Measurements from ENCODE around the gene WDR70. TPM values are rescaled to one million over a fixed set of nuclear protein-coding genes. Genes with fewer than 3 reads are reported as not detected.
"Not testable (repeated sequence)": the region's sequence is repeated elsewhere in the genome, so short reads cannot be mapped to it uniquely, and the experiment has no call there.

The WDR70 gene
- total RNA-seq, 2 donors from 2014 or later, result 32.7 to 58.5 TPM

- DNase-seq (ENCODE audit: low spot score), result no peak
- no peaks in the 10 kb centered on the region for H3K36me3 Mint-ChIP-seq
- H3K9me3 Mint-ChIP-seq, result no peaks in the 10 kb centered on the region
- H3K27me3 Mint-ChIP-seq, result no peaks in the 10 kb centered on the region
- no peak overlapping the region for H3K27ac Mint-ChIP-seq
- no peaks in the 10 kb centered on the region for H3K4me1 Mint-ChIP-seq (ENCODE audit: low read depth in 2 of 2)
- no peak overlapping the region for H3K4me3 Mint-ChIP-seq
- no peak for ATAC-seq
Measured at GRCh38 chr5:37424441-37424840, 45.3 kb downstream of the WDR70 start.

GRCh38 chr5:37428044-37428443 is 48.9 kb downstream of the WDR70 start:
- Mint-ChIP-seq H3K4me1 (ENCODE audit: low read depth in 2 of 2) (no peaks in the 10 kb centered on the region), H3K9me3 (no peaks in the 10 kb centered on the region), H3K27ac (no peak overlapping the region), H3K4me3 (no peak overlapping the region), H3K36me3 (no peaks in the 10 kb centered on the region), H3K27me3 (no peaks in the 10 kb centered on the region)
- DNase-seq (ENCODE audit: low spot score) (no peak), ATAC-seq (no peak)

DNA sequence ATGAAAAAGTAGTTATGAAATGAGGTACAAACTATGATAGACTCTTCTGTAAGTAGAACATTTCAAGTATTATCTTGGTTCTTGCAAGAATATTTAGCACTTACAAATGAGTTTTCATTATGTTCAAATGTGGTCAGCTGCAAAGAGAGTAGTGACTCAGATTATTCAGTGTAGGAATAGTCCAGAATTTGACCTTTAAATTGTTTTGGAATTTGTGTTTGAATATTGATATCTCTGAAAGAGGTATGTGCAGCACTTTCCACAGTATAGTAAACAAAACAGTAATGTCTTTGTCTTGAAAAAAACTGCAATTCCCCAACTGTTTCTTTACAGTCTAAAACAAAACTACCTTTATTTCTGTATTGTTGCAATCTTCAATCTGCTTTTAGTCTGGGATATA is 56.1 kb downstream of the WDR70 start:
- H3K9me3 Mint-ChIP-seq, result no peaks in the 10 kb centered on the region
- H3K27ac Mint-ChIP-seq, result no peak overlapping the region
- no peak overlapping the region for H3K4me3 Mint-ChIP-seq
- DNase-seq (ENCODE audit: low spot score), result no peak
- H3K4me1 Mint-ChIP-seq (ENCODE audit: low read depth in 2 of 2), result peaks cover 10% of the 10 kb centered on the region in 2 donors
- no peak for ATAC-seq
- no peaks in the 10 kb centered on the region for H3K36me3 Mint-ChIP-seq
- no peaks in the 10 kb centered on the region for H3K27me3 Mint-ChIP-seq

DNA sequence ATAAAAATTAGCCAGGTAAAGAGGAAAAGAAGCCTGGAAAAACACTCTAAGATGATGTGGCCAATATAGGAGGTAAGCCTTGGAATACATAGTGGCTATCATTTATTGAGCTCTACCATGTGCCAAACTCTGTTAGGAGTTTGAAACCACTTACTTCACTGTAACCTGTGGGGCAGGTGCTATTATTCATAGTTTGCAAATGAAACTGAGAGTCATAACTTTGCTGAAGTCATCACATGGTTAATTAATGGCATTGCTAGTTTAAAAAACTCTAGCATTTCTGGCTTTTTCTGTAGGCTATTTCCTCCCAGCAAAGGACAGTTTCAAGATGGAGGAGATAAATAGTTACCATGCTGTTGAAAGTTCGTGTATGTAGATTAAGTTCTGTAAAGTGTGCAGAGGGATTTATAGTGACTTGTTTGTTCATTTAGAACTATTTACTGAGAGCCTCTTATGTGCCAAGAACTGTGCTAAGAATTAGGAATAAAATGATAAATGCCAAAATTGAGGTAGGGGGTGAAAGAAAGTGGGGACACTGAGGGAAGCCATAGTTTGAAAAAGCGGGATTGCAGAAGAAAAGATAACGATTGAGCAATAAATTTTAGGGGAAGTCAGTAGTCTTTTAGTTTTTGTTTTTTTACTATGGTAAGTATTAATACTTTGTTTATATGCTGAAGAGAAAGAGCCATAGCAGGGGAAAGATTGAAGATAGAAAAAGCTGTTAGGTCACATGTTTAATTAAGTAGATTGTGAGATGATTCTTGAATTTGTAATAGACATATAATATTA is 57.2 kb downstream of the WDR70 start:
- Mint-ChIP-seq H3K9me3 (no peaks in the 10 kb centered on the region), H3K36me3 (no peaks in the 10 kb centered on the region), H3K27ac (no peak overlapping the region), H3K27me3 (no peaks in the 10 kb centered on the region), H3K4me3 (no peak overlapping the region), H3K4me1 (ENCODE audit: low read depth in 2 of 2) (peaks cover 10% of the 10 kb centered on the region in 2 donors)
- DNase-seq (ENCODE audit: low spot score) (no peak), ATAC-seq (no peak)

GRCh38 chr5:37437711-37438110 is 58.6 kb downstream of the WDR70 start:
- Mint-ChIP-seq H3K4me3 (no peak overlapping the region), H3K36me3 (no peaks in the 10 kb centered on the region), H3K9me3 (no peaks in the 10 kb centered on the region), H3K4me1 (ENCODE audit: low read depth in 2 of 2) (peaks cover 10% of the 10 kb centered on the region in 2 donors), H3K27me3 (no peaks in the 10 kb centered on the region), H3K27ac (no peak overlapping the region)
- DNase-seq (ENCODE audit: low spot score) (no peak), ATAC-seq (no peak)

DNA sequence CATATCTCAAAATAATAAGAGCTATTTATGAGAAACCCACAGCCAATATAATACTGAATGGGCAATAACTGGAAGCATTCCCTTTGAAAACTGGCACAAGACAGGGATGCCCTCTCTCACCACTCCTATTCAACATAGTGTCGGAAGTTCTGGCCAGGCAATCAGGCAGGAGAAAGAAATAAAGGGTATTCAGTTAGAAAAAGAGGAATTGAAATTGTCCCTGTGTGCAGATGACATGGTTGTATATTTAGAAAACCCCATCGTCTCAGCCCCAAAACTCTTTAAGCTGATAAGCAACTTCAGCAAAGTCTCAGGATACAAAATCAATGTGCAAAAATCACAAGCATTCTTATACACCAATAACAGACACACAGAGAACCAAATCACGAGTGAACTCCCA is 66.7 kb downstream of the WDR70 start:
- not testable (repeated sequence) for H3K4me3 Mint-ChIP-seq; DNase-seq (ENCODE audit: low spot score); H3K27me3 Mint-ChIP-seq; H3K9me3 Mint-ChIP-seq; ATAC-seq; H3K4me1 Mint-ChIP-seq (ENCODE audit: low read depth in 2 of 2); H3K27ac Mint-ChIP-seq
- H3K36me3 Mint-ChIP-seq, result peaks cover 23% of the 10 kb centered on the region

DNA sequence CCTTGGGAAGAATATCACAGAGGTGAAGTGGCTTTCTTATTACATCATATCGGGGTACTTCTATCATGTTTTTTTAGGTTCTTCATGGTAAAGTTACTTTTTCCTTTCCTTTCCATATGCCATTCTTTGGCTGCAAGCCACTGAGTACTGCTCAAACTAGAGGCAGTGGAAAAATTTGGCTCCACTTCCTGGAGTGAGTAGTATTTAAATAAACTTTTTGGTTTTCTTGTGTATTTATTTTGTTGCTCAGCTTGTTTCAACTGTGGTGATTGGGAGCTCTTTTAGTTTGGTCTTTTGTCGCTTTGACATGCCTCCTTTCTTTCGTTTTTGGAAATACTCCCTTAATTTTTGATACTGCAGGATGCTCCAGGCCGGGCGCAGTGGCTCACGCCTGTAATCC is 69.8 kb downstream of the WDR70 start:
- no peak for ATAC-seq
- Mint-ChIP-seq H3K27me3 (no peaks in the 10 kb centered on the region), H3K4me3 (no peak overlapping the region)

GRCh38 chr5:37451991-37452390 is 72.9 kb downstream of the WDR70 start:
- H3K9me3 Mint-ChIP-seq, ATAC-seq, H3K27ac Mint-ChIP-seq: not testable (repeated sequence)

More for the DNA sequence above, 69.8 kb downstream of the WDR70 start:
- Mint-ChIP-seq H3K9me3 (no peaks in the 10 kb centered on the region), H3K36me3 (peaks cover 35% of the 10 kb centered on the region), H3K27ac (no peak overlapping the region), H3K4me1 (ENCODE audit: low read depth in 2 of 2) (peaks cover 0 to 3% of the 10 kb centered on the region in 2 donors)
- DNase-seq (ENCODE audit: low spot score), result no peak

DNA sequence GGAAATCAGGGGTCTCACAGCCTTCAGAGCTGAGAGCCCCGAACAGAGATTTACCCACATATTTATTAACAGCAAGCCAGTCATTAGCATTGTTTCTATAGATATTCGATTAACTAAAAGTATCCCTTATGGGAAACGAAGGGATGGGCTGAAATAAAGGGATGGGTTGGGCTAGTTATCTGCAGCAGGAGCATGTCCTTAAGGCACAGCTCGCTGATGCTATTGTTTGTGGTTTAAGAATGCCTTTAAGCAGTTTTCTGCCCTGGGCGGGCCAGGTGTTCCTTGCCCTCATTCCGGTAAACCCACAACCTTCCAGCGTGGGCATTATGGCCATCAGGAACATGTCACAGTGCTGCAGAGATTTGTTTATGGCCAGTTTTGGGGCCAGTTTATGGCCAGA is 74.1 kb downstream of the WDR70 start:
- peaks cover 12% of the 10 kb centered on the region for H3K36me3 Mint-ChIP-seq
- not testable (repeated sequence) for H3K27ac Mint-ChIP-seq; DNase-seq (ENCODE audit: low spot score); H3K4me1 Mint-ChIP-seq (ENCODE audit: low read depth in 2 of 2); H3K4me3 Mint-ChIP-seq; H3K27me3 Mint-ChIP-seq; ATAC-seq; H3K9me3 Mint-ChIP-seq

More at GRCh38 chr5:37451991-37452390, 72.9 kb downstream of the WDR70 start:
- not testable (repeated sequence) for DNase-seq (ENCODE audit: low spot score); H3K4me1 Mint-ChIP-seq (ENCODE audit: low read depth in 2 of 2); H3K4me3 Mint-ChIP-seq; H3K27me3 Mint-ChIP-seq
- H3K36me3 Mint-ChIP-seq, result peaks cover 12% of the 10 kb centered on the region

DNA sequence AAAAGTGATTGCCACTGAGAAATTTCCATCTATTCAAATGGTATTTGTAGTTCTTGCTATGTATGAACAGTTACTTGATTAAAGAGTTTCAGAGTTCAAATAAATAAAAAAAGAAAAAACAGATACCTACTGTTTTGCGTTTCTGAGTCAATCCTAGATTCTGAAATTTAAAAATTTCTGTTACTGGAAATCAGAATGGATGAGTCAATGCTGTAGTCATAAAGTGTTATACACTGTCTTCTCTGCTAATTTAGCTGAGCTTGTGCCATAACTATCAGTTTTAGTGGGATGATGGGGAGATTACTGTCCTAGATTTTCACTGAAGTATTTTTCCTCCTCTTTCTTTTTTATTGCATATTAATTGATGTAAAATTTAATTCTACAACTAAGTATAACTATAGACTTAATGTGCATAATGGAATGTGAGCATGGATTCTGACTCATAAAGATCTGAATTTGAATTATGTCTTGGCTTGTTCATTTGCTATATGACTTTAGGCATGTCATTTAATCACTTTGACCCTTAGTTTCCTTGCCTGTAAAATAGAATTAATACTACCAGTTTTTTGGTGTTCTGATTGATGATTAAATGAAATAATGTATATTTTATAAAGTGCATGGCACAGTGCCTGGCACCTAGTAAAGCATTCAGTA is 75.4 kb downstream of the WDR70 start:
- H3K27me3 Mint-ChIP-seq; DNase-seq (ENCODE audit: low spot score); H3K9me3 Mint-ChIP-seq; H3K4me1 Mint-ChIP-seq (ENCODE audit: low read depth in 2 of 2); H3K27ac Mint-ChIP-seq; H3K4me3 Mint-ChIP-seq: not testable (repeated sequence)
- H3K36me3 Mint-ChIP-seq, result peaks cover 12% of the 10 kb centered on the region
- ATAC-seq, result peak in 1 of 2 donors; percentile 85

DNA sequence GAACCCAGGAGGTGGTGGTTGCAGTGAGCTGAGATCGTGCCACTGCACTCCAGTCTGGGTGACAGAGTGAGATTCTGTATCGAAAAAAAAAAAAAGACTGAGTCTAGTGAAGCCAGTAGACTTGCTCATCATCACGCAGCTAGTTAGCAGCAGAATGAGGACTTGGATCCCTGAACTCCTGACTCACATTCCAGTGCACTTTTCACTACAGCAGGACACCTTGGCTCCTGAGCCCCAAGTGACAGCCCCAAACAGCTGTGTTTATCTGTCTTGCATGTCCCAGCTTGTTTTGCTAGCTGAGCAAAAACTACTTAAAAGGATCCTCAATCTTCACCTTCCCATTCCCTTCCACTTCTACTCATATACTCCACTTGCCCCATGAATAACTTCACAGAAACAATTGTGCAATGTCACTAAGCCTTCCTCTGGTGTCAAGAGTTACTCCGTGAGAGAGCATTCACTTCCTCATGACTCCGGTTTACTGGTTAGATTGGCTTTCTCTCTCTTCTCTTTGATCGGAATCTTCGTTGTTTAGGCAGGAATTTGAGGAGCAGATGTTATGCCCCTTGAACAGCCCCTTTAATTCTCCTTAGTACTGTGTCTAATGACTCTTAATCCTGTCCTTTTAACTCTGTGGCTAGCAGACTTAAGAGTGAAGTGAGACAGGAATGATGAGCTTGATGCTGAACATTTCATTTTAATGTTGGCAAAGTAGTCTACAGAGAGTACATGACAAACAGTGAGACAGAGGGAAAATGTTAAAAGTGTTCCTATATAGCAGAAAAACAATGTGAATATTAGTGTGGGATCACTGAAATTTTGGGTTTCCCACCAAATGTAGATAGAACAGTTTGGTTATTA is 84.3 kb downstream of the WDR70 start:
- H3K36me3 Mint-ChIP-seq; DNase-seq (ENCODE audit: low spot score); H3K4me3 Mint-ChIP-seq; H3K4me1 Mint-ChIP-seq (ENCODE audit: low read depth in 2 of 2); ATAC-seq; H3K27ac Mint-ChIP-seq; H3K27me3 Mint-ChIP-seq; H3K9me3 Mint-ChIP-seq: not testable (repeated sequence)

DNA sequence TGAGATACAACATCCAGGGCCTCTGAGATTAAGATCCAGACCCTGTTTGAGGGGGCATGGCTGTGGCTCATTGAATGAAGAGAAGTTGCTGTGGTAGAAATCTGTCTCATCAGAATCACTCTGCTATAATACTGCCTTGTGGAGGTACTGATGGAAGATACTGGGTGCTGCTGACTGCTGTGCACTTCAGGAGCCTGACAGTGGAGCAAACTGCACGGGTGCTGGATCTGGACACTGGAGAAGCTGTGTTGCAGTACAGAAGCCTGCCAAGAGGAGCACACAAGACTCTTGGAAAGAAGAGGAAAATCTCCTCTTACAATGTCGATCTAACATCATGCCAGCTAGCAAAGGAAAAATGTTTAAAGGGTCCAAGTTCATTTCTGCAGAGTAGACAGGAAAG is 85.5 kb downstream of the WDR70 start:
- ATAC-seq; H3K9me3 Mint-ChIP-seq; H3K4me1 Mint-ChIP-seq (ENCODE audit: low read depth in 2 of 2); H3K27ac Mint-ChIP-seq; H3K4me3 Mint-ChIP-seq; DNase-seq (ENCODE audit: low spot score); H3K27me3 Mint-ChIP-seq; H3K36me3 Mint-ChIP-seq: not testable (repeated sequence)

GRCh38 chr5:37469383-37469782 is 90.3 kb downstream of the WDR70 start:
- not testable (repeated sequence) for DNase-seq (ENCODE audit: low spot score); H3K4me1 Mint-ChIP-seq (ENCODE audit: low read depth in 2 of 2); H3K36me3 Mint-ChIP-seq; ATAC-seq; H3K27me3 Mint-ChIP-seq; H3K9me3 Mint-ChIP-seq; H3K27ac Mint-ChIP-seq; H3K4me3 Mint-ChIP-seq

Measured in natural killer cell treated with Interleukin-12 subunit alpha and Interleukin-12 subunit beta and Interleukin-15 and Interleukin-18, amount 100 ng/mL, for 72 hours (primary cell).